ENCODE measurements around the gene ATP6V0E2.
"Not testable (repeated sequence)": the region's sequence is repeated elsewhere in the genome, so short reads cannot be mapped to it uniquely, and the experiment has no call there.

Gene ATP6V0E2

GRCh38 chr7:149880638-149881311 lies 7.0 kb downstream of the ATP6V0E2 start:
- no peak for DNase-seq

- DNase-seq: no peak
Observed at GRCh38 chr7:149881328-149882247, 7.8 kb downstream of the ATP6V0E2 start.

- no peak for DNase-seq
Observed at GRCh38 chr7:149882248-149883047, 8.7 kb downstream of the ATP6V0E2 start.

- DNase-seq: no peak
Observed at GRCh38 chr7:149883048-149883438, 9.3 kb downstream of the ATP6V0E2 start.

GRCh38 chr7:149883452-149883861 lies 9.7 kb downstream of the ATP6V0E2 start:
- DNase-seq: peak; percentile 47 to 67

- no peak for DNase-seq
Observed at GRCh38 chr7:149884016-149884415, 10.2 kb downstream of the ATP6V0E2 start.

GRCh38 chr7:149884541-149884940 lies 10.8 kb downstream of the ATP6V0E2 start:
- DNase-seq: no peak

- DNase-seq: no peak
Observed at GRCh38 chr7:149885191-149886017, 11.6 kb downstream of the ATP6V0E2 start.

- DNase-seq: no peak
Observed at GRCh38 chr7:149886018-149886415, 12.2 kb downstream of the ATP6V0E2 start.

GRCh38 chr7:149887311-149887710 lies 13.5 kb downstream of the ATP6V0E2 start:
- DNase-seq: no peak

- DNase-seq: not testable (repeated sequence)
Observed at GRCh38 chr7:149890715-149891114, 16.9 kb downstream of the ATP6V0E2 start.

- not testable (repeated sequence) for DNase-seq
Observed at GRCh38 chr7:149894957-149895356, 21.2 kb downstream of the ATP6V0E2 start.

GRCh38 chr7:149907776-149908376 lies 34.1 kb downstream of the ATP6V0E2 start:
- DNase-seq: not testable (repeated sequence)

- DNase-seq: not testable (repeated sequence)
Observed at GRCh38 chr7:149910219-149910618, 36.5 kb downstream of the ATP6V0E2 start.

- DNase-seq: not testable (repeated sequence)
Observed at GRCh38 chr7:149912126-149912525, 38.4 kb downstream of the ATP6V0E2 start.

GRCh38 chr7:149926414-149926813 lies 52.6 kb downstream of the ATP6V0E2 start:
- DNase-seq: not testable (repeated sequence)
